ENCODE measurements around the gene IGF1R.
A peak's percentile ranks its signal among the peaks of the same experiment; 100 is the strongest.

The IGF1R gene

GRCh38 chr15:98718426-98719136 lies 70.2 kb downstream of the IGF1R start:
- DNase-seq (ENCODE audit: low read depth): no peak
- no peak for TF ChIP-seq CTCF (conservative IDR thresholded peaks at IDR 0.05; ENCODE audit: low read depth, low read length)
- H3K4me3 ChIP-seq (ENCODE audit: low read depth, low read length): no peak overlapping the region

- H3K4me3 ChIP-seq (ENCODE audit: low read depth, low read length): no peak overlapping the region
- no peak for TF ChIP-seq CTCF (conservative IDR thresholded peaks at IDR 0.05; ENCODE audit: low read depth, low read length)
- DNase-seq (ENCODE audit: low read depth): peak; percentile 48
Observed at GRCh38 chr15:98719137-98719740, 70.9 kb downstream of the IGF1R start.

GRCh38 chr15:98720031-98720430 lies 71.7 kb downstream of the IGF1R start:
- no peak for DNase-seq (ENCODE audit: low read depth)
- no peak for TF ChIP-seq CTCF (conservative IDR thresholded peaks at IDR 0.05; ENCODE audit: low read depth, low read length)
- no peak overlapping the region for H3K4me3 ChIP-seq (ENCODE audit: low read depth, low read length)

- no peak for TF ChIP-seq CTCF (conservative IDR thresholded peaks at IDR 0.05; ENCODE audit: low read depth, low read length)
- no peak overlapping the region for H3K4me3 ChIP-seq (ENCODE audit: low read depth, low read length)
- DNase-seq (ENCODE audit: low read depth): no peak
Observed at GRCh38 chr15:98720577-98721565, 72.5 kb downstream of the IGF1R start.

- no peak for DNase-seq (ENCODE audit: low read depth)
- no peak overlapping the region for H3K4me3 ChIP-seq (ENCODE audit: low read depth, low read length)
- TF ChIP-seq CTCF (conservative IDR thresholded peaks at IDR 0.05; ENCODE audit: low read depth, low read length): no peak
Observed at GRCh38 chr15:98722209-98722608, 73.9 kb downstream of the IGF1R start.

GRCh38 chr15:98722645-98723044 lies 74.3 kb downstream of the IGF1R start:
- no peak for TF ChIP-seq CTCF (conservative IDR thresholded peaks at IDR 0.05; ENCODE audit: low read depth, low read length)
- H3K4me3 ChIP-seq (ENCODE audit: low read depth, low read length): no peak overlapping the region
- no peak for DNase-seq (ENCODE audit: low read depth)

Data from choroid plexus epithelial cell (primary cell).